ENCODE results near the gene MLF2.

GRCh38 chr12:6784296-6784695 lies 31.4 kb upstream of the MLF2 start:
- no peak for TF ChIP-seq CTCF (IDR thresholded peaks at IDR 0.05)
- TF ChIP-seq POLR2A (IDR thresholded peaks at IDR 0.05): no peak

All from adrenal gland (tissue), 5 donors.